HG02840 (cell line): Measurements from ENCODE around the gene TMEM208.
A peak's percentile ranks its signal among the peaks of the same experiment; 100 is the strongest.

Source experiments
- ATAC-seq: cut with Tn5 transposase; IDR thresholded peaks from one replicate; pipeline ENCODE4 v1.9.1; 2021; ENCODE audit warnings: mild to moderate bottlenecking, moderate library complexity, moderate number of reproducible peaks; ENCODE audit not compliant: unreplicated experiment, low FRiP score

Gene TMEM208

DNA sequence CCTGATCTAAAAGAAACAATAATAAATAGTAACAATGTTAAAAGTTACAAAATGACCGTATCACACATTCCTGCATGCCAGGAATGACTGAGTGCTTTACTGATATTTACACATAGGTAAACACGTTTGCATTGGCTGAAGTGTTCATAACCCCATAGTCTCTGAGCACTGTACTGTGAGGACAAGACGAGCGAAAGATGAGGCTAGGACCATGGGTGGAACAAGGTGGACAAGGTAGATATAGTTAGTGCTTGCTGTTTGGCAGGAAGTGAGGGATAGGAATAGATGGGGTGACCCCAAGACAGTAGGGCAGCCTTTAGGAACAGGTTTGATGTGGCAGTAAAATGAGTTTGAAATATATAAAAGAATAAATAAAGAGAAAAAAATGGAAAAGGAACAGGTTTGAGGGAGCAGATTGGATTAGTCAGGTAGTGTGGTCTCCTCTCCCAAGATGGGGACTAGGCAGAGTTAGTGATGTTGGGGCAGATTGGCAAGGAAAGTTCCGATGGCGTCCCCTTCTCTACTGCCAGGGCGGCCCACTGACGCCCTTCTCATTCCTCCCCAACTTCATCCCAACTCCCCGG is 35.4 kb upstream of the TMEM208 start:
- ATAC-seq: peak; percentile 10

DNA sequence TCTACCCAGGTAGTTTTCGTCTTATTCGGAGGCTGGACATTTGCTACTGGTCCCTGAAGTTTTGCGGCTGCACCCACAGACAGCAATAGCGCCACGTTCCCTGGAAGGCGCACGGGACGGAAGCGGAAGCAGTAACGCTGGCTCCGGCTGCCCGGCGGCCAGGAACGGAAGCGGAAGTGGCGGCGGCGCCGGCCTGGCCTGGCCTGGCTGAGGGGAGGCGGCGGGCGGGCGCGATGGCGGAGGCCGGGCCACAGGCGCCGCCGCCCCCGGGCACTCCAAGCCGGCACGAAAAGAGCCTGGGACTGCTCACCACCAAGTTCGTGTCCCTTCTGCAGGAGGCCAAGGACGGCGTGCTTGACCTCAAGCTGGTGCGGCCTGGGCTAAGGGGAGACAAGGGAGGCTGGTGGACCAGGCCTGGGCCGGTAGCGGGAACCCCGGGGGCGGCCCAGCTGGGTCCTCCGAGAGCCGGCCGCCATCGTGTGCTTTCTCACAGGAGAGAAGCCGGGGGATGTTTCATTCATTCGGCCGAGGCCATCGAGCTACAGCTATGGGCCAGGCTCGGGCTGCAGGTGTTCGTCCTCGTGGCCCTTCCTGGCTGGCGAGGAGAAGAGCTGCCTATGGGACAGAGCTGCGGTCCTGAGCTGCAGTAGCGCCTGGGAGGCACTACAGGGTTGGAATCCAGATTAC is 34.8 kb upstream of the TMEM208 start, which contains the start of gene E2F4:
E2F4 (plus strand) TSS at position 161 of the 687 bp plus-strand sequence; CDS start at position 234, 73 bp downstream.
- peak; percentile 84 for ATAC-seq

DNA sequence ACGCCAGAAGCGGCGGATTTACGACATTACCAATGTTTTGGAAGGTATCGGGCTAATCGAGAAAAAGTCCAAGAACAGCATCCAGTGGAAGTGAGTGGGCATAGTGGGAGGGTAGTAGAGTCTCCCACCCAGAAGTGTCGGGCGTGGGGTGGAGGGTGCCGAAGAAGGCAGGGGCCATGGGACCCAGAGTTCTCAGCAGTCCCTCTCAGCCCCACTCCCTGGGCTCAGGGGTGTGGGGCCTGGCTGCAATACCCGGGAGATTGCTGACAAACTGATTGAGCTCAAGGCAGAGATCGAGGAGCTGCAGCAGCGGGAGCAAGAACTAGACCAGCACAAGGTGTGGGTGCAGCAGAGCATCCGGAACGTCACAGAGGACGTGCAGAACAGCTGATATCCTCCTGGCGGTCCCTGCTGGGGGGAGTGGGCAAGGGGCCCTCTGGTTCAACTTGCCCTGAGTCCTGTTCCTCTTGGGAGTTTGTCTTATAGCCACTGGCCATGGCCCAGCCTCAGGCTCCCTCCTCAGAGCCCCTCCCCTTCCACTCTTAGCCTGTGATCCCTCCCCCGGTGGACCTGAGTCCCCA is 34.1 kb upstream of the TMEM208 start:
- no peak for ATAC-seq

GRCh38 chr16:67193536-67193935 is 33.4 kb upstream of the TMEM208 start:
- ATAC-seq: no peak

DNA sequence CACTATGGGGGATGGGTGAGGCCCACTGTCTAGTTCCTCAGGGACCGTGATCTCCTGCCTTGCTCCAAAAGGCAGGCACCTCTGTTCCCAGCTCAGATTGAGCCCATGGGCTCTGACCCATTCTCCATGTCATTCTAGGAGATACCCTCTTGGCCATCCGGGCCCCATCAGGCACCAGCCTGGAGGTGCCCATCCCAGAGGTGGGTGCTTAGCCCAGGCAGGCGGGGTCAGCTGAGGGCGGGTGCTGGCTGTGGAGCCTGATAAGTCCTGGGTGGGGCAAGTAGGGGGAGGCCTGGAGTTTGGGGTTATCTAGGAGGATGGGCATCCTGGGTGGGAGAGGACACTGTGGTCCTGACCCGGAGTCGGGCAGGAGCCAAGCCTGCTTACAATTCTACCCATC is 32.7 kb upstream of the TMEM208 start:
- no peak for ATAC-seq

- ATAC-seq: no peak
These were observed 31.3 kb upstream of the TMEM208 start for GRCh38 chr16:67195676-67196075.

DNA sequence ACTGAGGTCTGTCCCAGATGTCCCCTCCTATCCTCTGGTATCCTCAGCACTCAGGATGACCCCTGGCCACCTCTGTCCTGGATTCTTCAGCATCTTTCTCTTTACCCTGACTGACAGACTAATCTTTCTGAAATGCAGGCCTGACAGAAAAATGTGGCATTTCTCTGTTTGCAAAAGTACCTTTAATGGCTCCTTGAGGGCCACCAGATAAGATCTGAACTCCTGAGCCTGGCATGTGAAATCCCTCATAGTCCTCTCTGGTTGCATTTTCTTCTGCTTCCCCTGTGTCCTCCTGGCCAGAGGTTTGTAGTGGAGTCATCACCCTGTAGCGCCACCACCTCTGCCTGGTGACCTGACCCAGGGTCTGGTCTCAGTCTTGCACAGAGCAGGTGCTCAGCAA is 30.0 kb upstream of the TMEM208 start:
- ATAC-seq: no peak

- no peak for ATAC-seq
These were observed 29.2 kb upstream of the TMEM208 start for GRCh38 chr16:67197704-67198103.

DNA sequence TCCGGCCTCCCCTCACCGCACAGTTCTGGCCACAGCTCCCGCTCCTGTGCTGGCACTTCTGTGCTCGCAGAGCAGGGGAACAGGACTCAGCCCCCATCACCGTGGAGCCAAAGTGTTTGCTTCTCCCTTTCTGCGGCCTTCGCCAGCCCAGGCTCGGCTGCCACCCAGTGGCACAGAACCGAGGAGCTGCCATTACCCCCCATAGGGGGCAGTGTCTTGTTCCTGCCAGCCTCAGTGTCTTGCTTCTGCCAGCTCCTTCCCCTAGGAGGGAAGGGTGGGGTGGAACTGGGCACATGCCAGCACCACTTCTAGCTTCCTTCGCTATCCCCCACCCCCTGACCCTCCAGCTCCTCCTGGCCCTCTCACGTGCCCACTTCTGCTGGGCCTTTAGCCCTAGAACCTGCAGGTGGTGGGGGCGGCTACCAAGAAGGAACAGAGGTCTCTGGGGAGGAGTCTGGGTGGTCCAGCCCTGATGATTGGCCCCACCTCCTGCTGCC is 28.6 kb upstream of the TMEM208 start:
- ATAC-seq: no peak

DNA sequence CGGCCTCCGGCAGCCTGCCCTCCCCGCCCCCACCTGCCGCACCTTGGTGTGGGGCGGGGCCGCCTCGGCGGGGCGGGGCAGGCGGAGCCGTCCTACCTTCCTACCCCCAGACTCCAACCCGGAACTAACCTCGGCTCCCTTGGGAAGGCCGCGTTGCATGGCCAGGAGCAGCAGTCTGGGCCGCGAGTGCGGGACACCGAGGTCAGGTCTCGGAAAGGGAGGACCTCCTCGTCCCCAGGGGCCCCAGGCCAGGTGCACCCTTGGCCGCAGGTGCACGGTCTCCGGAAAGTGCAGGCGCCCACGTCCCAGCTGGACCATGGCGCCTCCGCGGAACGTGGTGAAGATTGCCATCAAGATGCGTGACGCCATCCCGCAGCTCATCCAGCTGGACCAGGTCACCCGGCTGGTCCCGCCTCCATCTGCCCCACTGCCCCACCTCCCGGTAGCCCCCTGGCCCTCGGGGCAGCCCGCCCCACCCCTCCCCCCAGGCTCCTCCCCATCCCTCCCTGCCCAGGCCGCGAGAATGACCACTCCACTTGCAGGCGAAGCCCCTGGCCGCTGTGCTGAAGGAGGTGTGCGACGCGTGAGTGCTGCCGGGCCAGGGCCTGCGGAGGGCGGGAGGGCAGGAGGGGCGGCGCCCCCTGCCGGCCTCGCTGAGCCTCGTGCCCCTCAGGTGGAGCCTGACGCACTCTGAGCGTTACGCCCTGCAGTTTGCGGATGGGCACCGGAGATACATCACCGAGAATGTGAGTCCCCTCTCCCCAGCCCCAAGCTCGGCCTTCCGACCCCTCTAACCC is 27.7 kb upstream of the TMEM208 start, which contains the start of gene ELMO3:
ELMO3 (plus strand) TSS at position 121 of the 797 bp plus-strand sequence; CDS start at position 317, 196 bp downstream.
- ATAC-seq: no peak

- ATAC-seq: no peak
These were observed 27.1 kb upstream of the TMEM208 start for GRCh38 chr16:67199808-67200198.

GRCh38 chr16:67200491-67200890 is 26.4 kb upstream of the TMEM208 start:
- ATAC-seq: no peak

DNA sequence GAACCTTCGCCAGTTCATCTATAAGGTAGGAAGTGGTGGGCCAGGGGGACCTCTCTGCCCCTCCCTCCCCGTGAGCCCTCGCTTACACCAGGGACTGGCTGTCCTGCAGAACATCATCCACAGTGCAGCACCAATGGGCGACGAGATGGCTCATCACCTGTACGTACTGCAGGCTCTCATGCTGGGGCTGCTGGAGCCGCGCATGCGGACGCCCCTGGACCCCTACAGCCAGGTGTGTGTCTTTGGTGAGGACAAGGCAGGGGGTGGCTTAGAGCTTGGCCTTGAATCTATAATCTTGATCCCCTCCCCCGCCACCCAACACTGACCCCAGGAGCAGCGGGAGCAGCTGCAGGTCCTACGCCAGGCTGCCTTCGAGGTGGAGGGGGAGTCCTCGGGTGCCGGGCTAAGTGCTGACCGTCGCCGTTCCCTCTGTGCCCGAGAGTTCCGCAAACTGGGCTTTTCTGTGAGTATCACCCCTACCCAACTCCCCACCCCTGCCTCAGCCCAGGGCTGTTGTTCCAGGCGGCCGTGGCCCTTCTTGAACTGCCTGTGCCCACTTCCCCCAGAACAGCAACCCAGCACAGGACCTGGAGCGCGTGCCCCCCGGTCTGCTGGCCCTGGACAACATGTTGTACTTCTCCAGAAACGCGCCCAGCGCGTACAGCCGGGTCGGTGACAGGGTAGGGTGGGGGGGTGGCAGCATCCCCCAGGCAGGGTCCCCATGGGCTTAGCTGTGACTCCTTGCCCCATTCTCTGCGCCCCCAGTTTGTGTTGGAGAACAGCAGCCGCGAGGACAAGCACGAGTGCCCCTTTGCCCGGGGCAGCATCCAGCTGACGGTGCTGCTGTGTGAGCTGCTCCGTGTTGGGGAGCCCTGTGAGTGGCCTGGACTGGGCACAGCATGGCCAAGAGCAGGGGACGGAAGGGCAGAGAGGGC is 25.3 kb upstream of the TMEM208 start:
- no peak for ATAC-seq

GRCh38 chr16:67202426-67202825 is 24.5 kb upstream of the TMEM208 start:
- ATAC-seq: no peak

- no peak for ATAC-seq
These were observed 23.9 kb upstream of the TMEM208 start for GRCh38 chr16:67202956-67203493.

- ATAC-seq: no peak
These were observed 22.9 kb upstream of the TMEM208 start for GRCh38 chr16:67204076-67204475.

DNA sequence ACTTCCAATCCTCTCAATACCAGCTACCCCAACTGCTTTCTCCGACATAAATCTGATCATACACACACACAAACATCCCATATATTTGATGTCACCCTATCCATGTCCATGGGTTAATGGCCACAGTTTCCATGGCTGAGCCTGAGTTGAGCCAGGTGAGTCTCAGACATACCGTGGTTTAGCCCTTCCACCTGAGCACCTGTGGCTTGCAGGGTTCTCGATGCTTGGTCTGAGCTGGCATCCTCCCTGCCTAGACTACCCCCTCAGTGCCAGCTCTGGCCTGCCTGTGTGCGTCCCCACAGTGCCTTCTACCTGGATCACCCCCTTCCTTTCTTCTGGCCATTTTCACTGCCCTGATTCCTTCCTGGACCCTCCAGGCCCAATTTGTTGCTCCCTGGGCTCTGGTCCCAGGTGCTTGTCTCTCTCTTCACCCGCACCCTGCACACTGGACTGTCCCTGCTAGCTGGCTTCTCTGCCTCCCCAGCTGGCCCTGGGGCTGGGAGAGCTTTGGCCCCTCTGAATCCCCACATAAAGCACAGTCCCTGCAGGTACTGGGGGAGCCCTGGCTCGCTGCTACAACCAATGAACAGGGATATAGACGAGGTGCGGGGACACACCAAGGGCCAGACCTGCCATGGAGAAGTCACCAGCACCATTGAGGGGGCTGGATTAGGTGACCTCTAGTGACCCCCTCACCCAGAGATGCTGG is 20.6 kb upstream of the TMEM208 start:
- no peak for ATAC-seq

- ATAC-seq: no peak
These were observed 20.1 kb upstream of the TMEM208 start for GRCh38 chr16:67206838-67207248.
